Endodermal cell (in vitro differentiated cells): ENCODE data around the gene PLIN1. TPM values are rescaled to one million over a fixed set of nuclear protein-coding genes. Genes with fewer than 3 reads are reported as not detected.
A peak's percentile ranks its signal among the peaks of the same experiment; 100 is the strongest.
"Not testable (repeated sequence)": the region's sequence is repeated elsewhere in the genome, so short reads cannot be mapped to it uniquely, and the experiment has no call there.

Experiments used
- DNase-seq: peaks from one replicate; pipeline ENCODE4 v3.0.0-alpha.2; 2017
- H3K27ac ChIP-seq: 2 replicates; pipeline ENCODE4 v1.5.1; 2013; ENCODE audit warnings: mild to moderate bottlenecking, low read depth, low read length, moderate library complexity
- H3K27me3 ChIP-seq: 2 replicates; pipeline ENCODE4 v1.6.1; 2013; ENCODE audit warnings: mild to moderate bottlenecking, low read length, moderate library complexity; ENCODE audit not compliant: insufficient read depth, control insufficient read depth, poor library complexity, severe bottlenecking
- H3K36me3 ChIP-seq: 2 replicates; pipeline ENCODE4 v1.7.0; 2013; ENCODE audit warnings: mild to moderate bottlenecking, low read length, moderate library complexity; ENCODE audit not compliant: control insufficient read depth, insufficient read depth
- H3K4me1 ChIP-seq: one replicate; pipeline ENCODE4 v1.7.0; 2013; ENCODE audit warnings: low read length; ENCODE audit not compliant: control insufficient read depth, insufficient read depth
- H3K4me3 ChIP-seq: 2 replicates; pipeline ENCODE4 v1.5.1; 2013; ENCODE audit warnings: mild to moderate bottlenecking, low read length, moderate library complexity
- H3K9ac ChIP-seq: 2 replicates; pipeline ENCODE4 v1.6.1; 2013; ENCODE audit warnings: mild to moderate bottlenecking, low read length, moderate library complexity; ENCODE audit not compliant: poor library complexity, severe bottlenecking; ENCODE audit errors: extremely low read depth
- H3K9me3 ChIP-seq: 2 replicates; pipeline ENCODE4 v1.6.1; 2013; ENCODE audit warnings: mild to moderate bottlenecking, low read length, moderate library complexity; ENCODE audit not compliant: control insufficient read depth
- H3K27ac Mint-ChIP-seq: 2 replicates; pipeline ENCODE4 v1.8.0; 2020; ENCODE audit warnings: mixed read lengths
- H3K27me3 Mint-ChIP-seq: 2 replicates; pipeline ENCODE4 v1.8.0; 2021; ENCODE audit warnings: mild to moderate bottlenecking, mixed read lengths; ENCODE audit not compliant: insufficient read depth
- H3K36me3 Mint-ChIP-seq: 2 replicates; pipeline ENCODE4 v1.8.0; 2020; ENCODE audit warnings: low read depth, mixed read lengths
- H3K4me1 Mint-ChIP-seq: 2 replicates; pipeline ENCODE4 v1.8.0; 2020; ENCODE audit warnings: mixed read lengths
- H3K4me3 Mint-ChIP-seq: 2 replicates; pipeline ENCODE4 v1.8.0; 2020; ENCODE audit warnings: mild to moderate bottlenecking, moderate library complexity, mixed read lengths
- H3K9me3 Mint-ChIP-seq: 2 replicates; pipeline ENCODE4 v1.8.0; 2020; ENCODE audit warnings: mild to moderate bottlenecking, mixed read lengths
- WGBS, 2 experiments: methylation state at CpG; one replicate each; pipeline versions ENCODE4 v1.1.5 to v1.1.7; 2013; ENCODE audit warnings: missing lambda C conversion rate in 2 of 2, mixed read lengths in 1 of 2; ENCODE audit not compliant: insufficient coverage in 1 of 2, insufficient read length in 1 of 2; 5-methylcytosine and 5-hydroxymethylcytosine counted together
- total RNA-seq, 2 donors: library from RNA; stranded (reverse); fragmentation: NEBNext Ultra II Directional in 1 of 2; extraction: Animal tissue kit (Norgen Biotek cat#: 25700) in 1 of 2; gene quantifications; 2 replicates in 1 of 2; 3 replicates in 1 of 2; pipeline ENCODE4 v1.2.1, GENCODE V29; 2021
- TF ChIP-seq, protein P1 (sequence below): fragments of 200-600 bp; sonication (generic); conservative IDR thresholded peaks from 2 replicates; pipeline ENCODE4 v1.5.0; 2021; ENCODE audit warnings: antibody characterized with exemption, mild to moderate bottlenecking

PLIN1 gene
- total RNA-seq, 2 donors from 2014 or later = 0.11 to 0.22 TPM

DNA sequence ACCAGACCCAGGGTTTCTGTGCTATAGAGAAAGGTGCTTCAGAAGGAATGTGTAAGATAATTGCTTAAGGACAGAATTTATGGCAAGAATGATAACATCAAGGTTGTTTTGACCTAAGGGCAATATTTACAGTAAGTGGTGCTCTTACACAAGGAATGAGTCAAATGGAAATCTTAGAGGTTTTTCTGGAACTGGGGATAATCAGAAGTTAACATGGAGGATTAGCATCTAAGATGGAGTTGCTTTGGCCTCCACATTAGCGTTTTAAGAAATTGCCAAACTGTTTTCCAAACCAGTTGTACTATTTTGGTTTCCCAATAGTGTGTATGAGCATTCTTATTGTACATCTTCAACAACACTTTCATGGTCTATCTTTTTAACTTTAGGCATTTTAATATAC, 14.5 kb upstream of the PLIN1 start:
- TF ChIP-seq, protein P1, sequence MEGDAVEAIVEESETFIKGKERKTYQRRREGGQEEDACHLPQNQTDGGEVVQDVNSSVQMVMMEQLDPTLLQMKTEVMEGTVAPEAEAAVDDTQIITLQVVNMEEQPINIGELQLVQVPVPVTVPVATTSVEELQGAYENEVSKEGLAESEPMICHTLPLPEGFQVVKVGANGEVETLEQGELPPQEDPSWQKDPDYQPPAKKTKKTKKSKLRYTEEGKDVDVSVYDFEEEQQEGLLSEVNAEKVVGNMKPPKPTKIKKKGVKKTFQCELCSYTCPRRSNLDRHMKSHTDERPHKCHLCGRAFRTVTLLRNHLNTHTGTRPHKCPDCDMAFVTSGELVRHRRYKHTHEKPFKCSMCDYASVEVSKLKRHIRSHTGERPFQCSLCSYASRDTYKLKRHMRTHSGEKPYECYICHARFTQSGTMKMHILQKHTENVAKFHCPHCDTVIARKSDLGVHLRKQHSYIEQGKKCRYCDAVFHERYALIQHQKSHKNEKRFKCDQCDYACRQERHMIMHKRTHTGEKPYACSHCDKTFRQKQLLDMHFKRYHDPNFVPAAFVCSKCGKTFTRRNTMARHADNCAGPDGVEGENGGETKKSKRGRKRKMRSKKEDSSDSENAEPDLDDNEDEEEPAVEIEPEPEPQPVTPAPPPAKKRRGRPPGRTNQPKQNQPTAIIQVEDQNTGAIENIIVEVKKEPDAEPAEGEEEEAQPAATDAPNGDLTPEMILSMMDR = no peak
- 73 to 100% methylated on average over 1 of the region's 1 CpG for WGBS, 2 experiments
- H3K27ac Mint-ChIP-seq = no peak overlapping the region
- peaks cover 2% of the 10 kb centered on the region for H3K4me1 Mint-ChIP-seq
- H3K4me3 ChIP-seq = no peak overlapping the region
- no peaks in the 10 kb centered on the region for H3K9me3 Mint-ChIP-seq
- H3K36me3 Mint-ChIP-seq = no peaks in the 10 kb centered on the region
- peaks cover 63% of the 10 kb centered on the region for H3K27me3 ChIP-seq
- no peaks in the 10 kb centered on the region for H3K36me3 ChIP-seq
- no peak overlapping the region for H3K9ac ChIP-seq
- H3K9me3 ChIP-seq = no peaks in the 10 kb centered on the region
- no peak overlapping the region for H3K4me3 Mint-ChIP-seq
- no peak for DNase-seq
- H3K4me1 ChIP-seq = no peaks in the 10 kb centered on the region
- H3K27ac ChIP-seq = no peak overlapping the region
- peaks cover 68% of the 10 kb centered on the region for H3K27me3 Mint-ChIP-seq

DNA sequence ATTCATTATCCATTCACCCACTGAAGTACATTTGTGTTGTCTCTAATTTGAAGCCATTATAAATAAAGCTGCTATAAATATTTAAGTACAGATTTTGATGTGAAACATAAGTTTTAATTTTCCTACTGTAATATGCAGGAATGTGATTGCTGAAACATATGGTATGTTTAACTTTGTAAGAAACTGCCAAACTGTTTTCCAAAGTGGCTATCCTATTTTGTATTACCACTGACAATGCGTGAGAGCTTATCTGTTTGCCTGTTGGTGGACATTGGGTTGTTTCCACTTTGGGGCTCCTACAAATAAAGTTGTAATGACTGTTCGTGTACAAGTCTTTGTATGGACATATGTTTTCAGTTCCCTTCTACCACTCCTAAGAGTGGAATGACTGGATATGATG, 13.9 kb upstream of the PLIN1 start:
- peaks cover 66% of the 10 kb centered on the region for H3K27me3 Mint-ChIP-seq
- no peak overlapping the region for H3K27ac Mint-ChIP-seq

DNA sequence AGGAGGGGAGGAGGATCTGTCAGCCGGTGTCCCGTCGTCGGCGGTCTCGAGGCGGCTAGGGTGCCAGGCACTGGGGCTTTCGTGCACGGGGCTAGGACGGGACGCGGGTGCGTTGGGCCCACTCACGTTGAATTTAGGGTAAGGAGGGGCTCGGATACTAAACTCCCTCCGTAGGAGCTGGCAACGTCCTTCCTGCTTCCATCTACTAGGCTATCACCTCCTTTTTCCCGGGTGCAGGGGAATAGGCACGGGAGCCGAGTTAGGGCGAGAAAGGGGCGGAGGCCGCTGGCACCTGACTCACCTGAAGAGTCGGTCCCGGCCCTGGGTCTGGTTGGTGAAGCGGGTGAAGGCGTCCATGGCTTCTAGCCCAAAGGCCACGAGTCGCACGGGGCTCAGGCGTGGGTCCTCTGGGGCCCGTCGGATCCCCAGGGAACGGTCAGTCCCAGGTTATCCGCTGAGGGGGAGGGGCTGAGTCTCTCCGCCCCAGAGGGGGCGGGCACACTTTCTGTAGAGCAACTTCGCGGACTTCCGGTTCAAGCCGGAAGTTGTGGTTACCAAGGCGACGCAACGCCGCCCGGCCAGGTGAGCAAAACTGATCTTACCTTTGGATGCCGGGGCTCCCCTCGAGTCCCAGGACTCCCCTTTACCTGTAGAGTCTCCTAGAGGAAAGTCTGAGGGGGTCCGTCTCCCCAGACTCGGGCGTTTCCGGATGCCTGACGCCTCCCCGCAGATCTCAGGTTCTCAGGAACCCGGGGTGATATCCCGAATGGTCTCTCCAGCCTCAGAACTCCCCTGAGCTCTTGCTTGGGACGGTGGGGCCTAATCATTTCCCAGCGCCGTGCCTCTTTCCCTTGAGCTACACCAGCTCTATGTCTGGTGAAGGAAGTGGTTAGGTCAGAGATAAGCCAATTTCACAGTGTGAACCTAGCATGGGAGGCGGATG, 11.4 kb upstream of the PLIN1 start, which contains the start of the genes PEX11A and WDR93:
TSS of gene PEX11A (minus strand) at position 479 of the 943 bp plus-strand sequence. CDS start at position 357, 122 bp downstream.
TSS of gene WDR93 (plus strand) at position 536 of the 943 bp plus-strand sequence. CDS start 10,936 bp downstream, outside the sequence.
- peak; percentile 95 for DNase-seq
- Mint-ChIP-seq H3K4me3 (peak within 1 kb of the TSS; percentile 78), H3K36me3 (no peaks in the 10 kb centered on the region), H3K27me3 (peaks cover 59% of the 10 kb centered on the region), H3K4me1 (peaks cover 2% of the 10 kb centered on the region), H3K9me3 (no peaks in the 10 kb centered on the region), H3K27ac (peak within 1 kb of the TSS; percentile 76)
- Histone ChIP-seq H3K9me3 (no peaks in the 10 kb centered on the region), H3K36me3 (no peaks in the 10 kb centered on the region), H3K27ac (no peak within 1 kb of the TSS), H3K4me3 (peak within 1 kb of the TSS; percentile 92), H3K27me3 (peaks cover 52% of the 10 kb centered on the region), H3K9ac (peak within 1 kb of the TSS; percentile 38), H3K4me1 (no peaks in the 10 kb centered on the region)
- WGBS, 2 experiments = 9 to 22% methylated on average over 12 to 60 of the region's 60 CpGs
- TF ChIP-seq, protein P1 = no peak

More for the DNA sequence above, 13.9 kb upstream of the PLIN1 start:
- Mint-ChIP-seq H3K36me3 (no peaks in the 10 kb centered on the region), H3K4me3 (no peak overlapping the region), H3K4me1 (peaks cover 2% of the 10 kb centered on the region), H3K9me3 (no peaks in the 10 kb centered on the region)
- Histone ChIP-seq H3K4me1 (no peaks in the 10 kb centered on the region), H3K4me3 (no peak overlapping the region), H3K27me3 (peaks cover 63% of the 10 kb centered on the region), H3K36me3 (no peaks in the 10 kb centered on the region), H3K9ac (no peak overlapping the region), H3K27ac (no peak overlapping the region), H3K9me3 (no peaks in the 10 kb centered on the region)
- no peak for DNase-seq
- TF ChIP-seq, protein P1 = no peak
- WGBS, 2 experiments = 40% methylated on average over 2 of the region's 2 CpGs; no CpG with 5 or more reads in 1 of the 2 experiments

DNA sequence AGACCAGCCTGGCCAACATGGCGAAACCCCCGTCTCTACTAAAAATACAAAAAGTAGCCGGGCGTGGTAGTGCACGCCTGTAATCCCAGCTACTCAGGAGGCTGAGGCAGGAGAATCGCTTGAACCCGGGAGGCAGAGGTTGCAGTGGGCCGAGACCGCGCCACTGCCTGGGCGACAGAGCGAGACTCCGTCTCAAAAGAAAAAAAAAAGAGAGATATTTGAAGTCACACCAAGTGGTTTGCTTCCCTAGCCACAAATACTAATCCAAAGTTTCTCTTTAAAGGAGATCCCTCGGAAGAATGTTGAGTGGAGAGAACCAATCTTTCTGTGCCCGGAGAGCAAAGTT, 10.7 kb upstream of the PLIN1 start:
- 77 to 84% methylated on average over 15 of the region's 15 CpGs for WGBS, 2 experiments
- not testable (repeated sequence) for H3K9ac ChIP-seq, H3K27ac Mint-ChIP-seq

More for the DNA sequence above, 10.7 kb upstream of the PLIN1 start:
- not testable (repeated sequence) for H3K27ac ChIP-seq, H3K9me3 Mint-ChIP-seq, H3K4me1 ChIP-seq, DNase-seq, H3K36me3 ChIP-seq, H3K9me3 ChIP-seq, H3K36me3 Mint-ChIP-seq, H3K4me1 Mint-ChIP-seq
- Histone ChIP-seq H3K4me3 (peak overlapping the region; percentile 92), H3K27me3 (peaks cover 46% of the 10 kb centered on the region)
- Mint-ChIP-seq H3K4me3 (peak overlapping the region; percentile 78), H3K27me3 (peaks cover 53% of the 10 kb centered on the region)
